GM21447 (cell line): ENCODE data around the gene ACAP1.
"Not testable (repeated sequence)": the region's sequence is repeated elsewhere in the genome, so short reads cannot be mapped to it uniquely, and the experiment has no call there.

Experiments
- ATAC-seq: cut with Tn5 transposase; IDR thresholded peaks from one replicate; pipeline ENCODE4 v1.9.1; 2021; ENCODE audit not compliant: unreplicated experiment

Gene ACAP1

GRCh38 chr17:7352910-7353635, 16.7 kb downstream of the ACAP1 start:
- no peak for ATAC-seq

- ATAC-seq = no peak
Observed at GRCh38 chr17:7354262-7354843, 18.0 kb downstream of the ACAP1 start.

- no peak for ATAC-seq
Observed at GRCh38 chr17:7355053-7355452, 18.7 kb downstream of the ACAP1 start, which contains the start of gene TMEM95. TSS of gene TMEM95 (plus strand) at chr17:7355156. CDS start at chr17:7355205, 49 bp downstream.

DNA sequence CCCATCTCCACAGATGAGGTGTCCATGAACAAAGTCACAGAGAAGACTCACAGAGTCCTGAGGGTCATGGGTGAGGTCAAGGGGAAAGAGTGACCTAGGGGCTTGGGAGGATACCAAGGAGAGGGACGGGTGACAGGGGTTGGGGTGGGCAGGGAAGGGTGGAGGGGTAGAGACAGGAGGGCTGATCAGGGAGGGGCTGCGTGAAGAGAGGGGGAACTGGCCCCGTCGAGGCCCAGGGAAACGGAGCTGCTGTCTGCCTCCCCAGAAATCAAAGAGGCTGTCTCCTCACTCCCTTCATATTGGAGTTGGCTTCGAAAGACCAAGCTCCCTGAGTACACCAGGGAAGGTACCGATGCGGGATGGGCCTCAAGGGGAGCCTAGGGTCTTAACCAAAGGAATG, 19.2 kb downstream of the ACAP1 start:
- no peak for ATAC-seq

- no peak for ATAC-seq
Observed at GRCh38 chr17:7356072-7356549, 19.8 kb downstream of the ACAP1 start.

GRCh38 chr17:7356756-7357155, 20.4 kb downstream of the ACAP1 start:
- no peak for ATAC-seq

GRCh38 chr17:7357381-7357780, 21.1 kb downstream of the ACAP1 start:
- ATAC-seq = no peak

DNA sequence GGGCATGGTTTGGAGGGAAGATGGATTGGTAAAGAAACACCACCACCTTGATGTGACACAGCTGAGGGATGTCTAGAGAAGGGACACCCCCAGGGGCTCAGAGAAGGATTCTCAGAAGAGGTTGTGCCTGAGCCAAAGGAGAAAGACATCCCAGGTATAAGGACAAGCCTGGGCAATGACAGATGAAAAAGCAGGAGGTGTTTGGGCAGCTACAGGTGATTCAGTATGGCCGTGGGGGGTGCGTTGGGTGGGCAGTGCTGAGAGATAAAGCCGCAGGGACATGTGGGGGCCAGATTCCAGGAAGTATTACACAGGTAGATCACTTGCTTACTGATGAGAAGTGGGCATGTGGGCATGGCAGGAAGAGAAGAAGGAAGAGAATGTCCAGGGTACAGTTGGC, 25.6 kb downstream of the ACAP1 start:
- no peak for ATAC-seq

GRCh38 chr17:7363311-7363710, 27.0 kb downstream of the ACAP1 start:
- no peak for ATAC-seq

DNA sequence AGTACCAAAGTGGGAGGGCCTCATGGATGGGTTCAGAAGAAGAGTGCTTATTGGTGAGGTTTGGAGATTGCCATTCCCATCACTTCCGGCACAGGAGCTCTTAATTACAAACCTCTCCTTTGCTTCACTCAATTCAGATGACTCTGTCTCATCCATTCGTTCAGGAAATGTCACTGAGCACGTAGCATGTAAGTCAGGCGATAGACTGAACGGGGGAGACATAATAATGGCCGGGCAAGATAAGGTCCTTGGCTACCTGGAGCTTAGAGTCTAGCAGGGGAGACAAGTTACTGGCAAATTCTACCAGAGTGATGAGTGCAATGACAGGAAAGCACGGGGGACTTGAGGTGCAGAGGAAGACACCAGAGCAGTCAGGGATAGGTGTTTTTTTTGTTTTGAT, 29.6 kb downstream of the ACAP1 start:
- not testable (repeated sequence) for ATAC-seq

DNA sequence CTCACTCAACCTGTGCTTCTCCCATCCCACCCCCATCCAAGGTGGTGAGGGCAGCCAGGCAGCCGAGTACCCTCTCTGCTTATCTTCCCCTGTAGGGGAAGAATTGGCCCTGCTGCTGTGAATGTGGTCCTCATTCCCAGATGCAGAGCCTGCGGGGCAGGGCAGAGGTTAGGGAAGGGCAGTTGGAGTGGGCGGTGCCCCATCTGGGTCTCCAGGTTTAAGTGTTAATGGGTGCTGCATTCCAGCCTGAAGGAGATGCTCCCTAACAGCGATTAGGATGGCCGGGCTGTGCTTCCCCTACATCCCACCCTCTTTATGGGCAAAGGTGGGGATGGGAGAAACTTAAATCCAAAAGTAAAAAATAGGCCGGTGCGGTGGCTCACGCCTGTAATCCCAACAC, 30.8 kb downstream of the ACAP1 start:
- no peak for ATAC-seq

DNA sequence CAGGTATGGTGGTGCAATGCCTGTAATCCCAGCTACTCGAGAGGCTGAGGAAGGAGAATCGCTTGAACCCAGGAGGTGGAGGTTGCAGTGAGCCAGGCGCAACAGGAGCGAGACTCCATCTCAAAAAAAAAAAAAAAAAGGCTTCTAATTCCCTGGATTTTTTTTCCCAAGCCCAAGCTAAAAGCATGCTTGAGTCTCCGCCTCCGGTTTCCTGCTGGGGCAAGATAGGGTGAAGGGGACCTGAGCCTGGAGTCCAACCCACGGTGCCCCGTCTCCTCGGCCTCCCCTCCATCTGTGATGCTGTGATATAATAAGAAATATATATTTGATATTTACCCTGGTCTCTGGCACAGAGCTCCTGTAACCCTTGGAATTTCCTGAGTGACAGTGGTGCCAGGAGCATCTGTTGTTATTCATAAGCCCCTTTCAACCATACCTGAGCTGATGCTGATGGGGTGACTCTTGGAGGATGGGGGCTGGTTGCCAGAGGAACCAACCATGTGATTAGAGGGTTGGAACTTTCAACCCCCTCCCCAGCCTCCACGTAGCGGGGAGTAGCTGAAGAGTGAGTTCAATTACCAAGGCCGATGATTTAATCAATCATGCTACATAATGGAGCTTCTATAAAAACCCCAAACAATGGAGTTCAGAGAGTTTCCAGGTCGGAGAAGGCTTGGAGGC, 31.7 kb downstream of the ACAP1 start:
- ATAC-seq = no peak

- ATAC-seq = not testable (repeated sequence)
Observed at GRCh38 chr17:7368599-7368994, 32.3 kb downstream of the ACAP1 start.

- ATAC-seq = no peak
Observed at GRCh38 chr17:7369825-7370224, 33.5 kb downstream of the ACAP1 start.

DNA sequence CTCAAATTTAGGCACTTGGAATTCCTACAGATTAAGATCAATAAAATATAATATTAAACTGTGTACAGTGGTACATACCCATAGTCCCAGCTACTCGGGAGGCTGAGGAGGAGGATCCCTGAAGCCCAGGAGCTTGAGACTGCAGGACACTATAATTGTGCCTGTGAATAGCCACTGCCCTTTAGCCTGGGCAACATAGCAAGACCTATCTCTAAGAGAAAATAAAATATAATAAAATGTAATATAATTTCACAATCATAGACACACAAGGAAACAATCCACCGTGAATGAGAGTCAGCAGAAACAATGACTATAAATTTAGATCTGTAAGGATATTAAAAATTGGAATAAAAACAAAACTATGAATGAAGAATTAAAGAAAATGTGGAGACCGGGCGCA, 34.5 kb downstream of the ACAP1 start:
- no peak for ATAC-seq

DNA sequence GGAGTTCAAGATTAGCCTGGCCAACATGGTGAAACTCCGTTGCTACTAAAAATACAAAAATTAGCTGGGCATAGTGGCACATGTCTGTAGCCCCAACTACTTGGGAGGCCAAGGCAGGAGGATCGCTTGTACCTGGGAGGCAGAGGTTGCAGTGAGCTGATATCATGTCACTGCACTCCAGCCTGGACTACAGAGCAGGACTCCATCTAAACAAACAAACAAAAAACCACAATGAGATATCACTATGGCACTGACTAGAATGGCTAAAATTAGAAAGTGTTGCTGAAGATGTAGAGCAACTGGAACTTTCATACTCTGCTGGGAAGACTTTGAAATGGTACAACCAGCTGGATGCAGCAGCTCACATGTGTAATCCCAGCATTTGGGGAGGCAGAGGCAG, 38.0 kb downstream of the ACAP1 start:
- ATAC-seq = no peak

DNA sequence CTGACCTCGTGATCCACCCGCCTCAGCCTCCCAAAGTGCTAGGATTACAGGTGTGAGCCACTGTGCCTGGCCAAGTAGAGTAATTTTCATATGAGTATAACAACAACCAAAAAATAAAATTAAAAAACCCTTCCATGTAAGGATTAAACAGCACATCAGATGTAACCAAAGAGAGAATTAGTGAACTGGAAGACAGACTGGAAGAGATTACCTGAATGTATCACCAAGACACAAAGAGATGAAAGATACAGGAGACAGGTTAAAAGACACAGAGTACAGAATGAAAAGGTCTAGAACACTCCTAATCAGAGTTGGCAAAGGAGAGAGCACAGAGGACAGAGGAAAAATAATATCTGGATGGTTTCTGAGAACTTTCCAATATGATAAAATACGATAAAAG, 42.8 kb downstream of the ACAP1 start:
- ATAC-seq = no peak

DNA sequence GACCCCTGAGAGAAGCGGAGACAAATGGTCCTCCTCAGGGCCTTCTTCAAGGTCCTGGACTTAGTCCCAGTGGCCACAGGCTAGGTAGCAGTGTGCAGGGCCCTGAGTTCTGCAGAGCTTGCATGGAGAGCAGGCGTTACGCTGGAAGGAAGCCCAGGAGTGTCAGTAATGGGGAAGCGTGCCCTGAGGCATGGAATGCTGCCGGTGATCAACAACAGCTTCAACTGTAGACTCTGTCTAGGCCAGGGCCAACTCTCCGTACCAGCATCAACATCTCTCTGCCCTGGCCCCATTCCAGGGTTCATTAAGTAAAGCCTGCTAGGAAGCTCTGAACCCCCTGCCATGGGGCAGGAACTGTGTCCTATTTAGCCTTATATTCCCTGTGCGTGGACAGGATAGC, 44.0 kb downstream of the ACAP1 start:
- no peak for ATAC-seq

DNA sequence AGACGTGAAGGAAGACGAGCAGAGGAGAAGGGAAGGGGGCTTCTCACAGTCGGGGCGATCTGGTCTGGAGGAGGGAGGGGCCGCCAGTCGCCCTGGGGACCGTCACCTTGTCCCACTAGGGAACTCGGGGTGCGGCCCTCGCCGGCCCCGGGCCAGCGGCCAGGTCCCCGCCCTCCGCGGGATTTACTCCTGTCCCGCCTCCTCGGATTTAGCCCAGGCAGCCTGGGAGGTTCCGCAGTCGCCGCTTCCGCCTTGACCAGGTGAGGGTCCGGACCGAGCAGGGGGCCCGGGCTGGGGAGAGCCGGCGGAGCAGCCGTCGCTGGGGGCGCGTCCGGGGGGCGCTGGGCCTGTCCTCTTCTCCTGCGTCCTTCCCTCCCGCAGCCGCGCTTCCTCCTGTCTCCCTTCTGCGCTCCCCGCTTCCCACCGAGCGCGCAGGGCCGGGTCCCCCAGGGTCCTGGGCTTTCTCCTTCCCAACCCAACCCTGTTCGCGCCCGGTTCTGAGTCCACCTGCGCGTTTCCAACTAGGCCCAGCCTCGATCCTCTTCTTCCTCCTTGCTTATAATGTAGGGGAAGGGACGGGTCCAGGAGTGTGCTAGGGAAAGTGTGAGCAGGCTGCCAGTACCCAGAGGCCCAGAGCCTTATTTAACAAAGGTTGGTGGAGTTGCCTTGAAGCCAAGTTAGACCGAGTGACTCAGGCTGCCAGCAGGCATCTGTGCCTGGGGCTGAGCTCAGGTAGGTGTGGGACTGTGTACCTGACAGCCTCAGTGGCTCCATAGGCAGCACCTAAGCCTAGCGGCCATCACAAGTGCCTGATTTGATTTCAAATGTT, 44.7 kb downstream of the ACAP1 start, which contains the start of gene TNK1:
TNK1 (plus strand) TSS at position 235 of the 829 bp plus-strand sequence. CDS start 1,838 bp downstream, outside the sequence.
- no peak for ATAC-seq

DNA sequence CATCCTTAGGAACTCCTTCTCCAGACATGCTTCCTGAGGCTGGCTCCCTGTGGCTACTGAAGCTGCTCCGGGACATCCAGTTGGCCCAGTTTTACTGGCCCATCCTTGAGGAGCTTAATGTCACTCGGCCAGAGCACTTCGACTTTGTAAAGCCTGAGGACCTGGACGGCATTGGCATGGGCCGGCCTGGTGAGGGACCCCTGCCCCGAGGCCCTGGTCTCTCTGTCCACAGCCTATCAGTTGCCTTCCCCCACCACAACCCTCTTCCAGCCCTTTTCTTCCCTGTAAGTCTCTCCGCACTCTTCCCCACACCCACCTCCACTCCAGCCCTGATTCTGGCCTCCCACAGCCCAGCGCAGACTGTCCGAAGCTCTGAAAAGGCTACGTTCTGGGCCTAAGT, 46.6 kb downstream of the ACAP1 start:
- no peak for ATAC-seq

GRCh38 chr17:7383371-7383741, 47.0 kb downstream of the ACAP1 start:
- ATAC-seq = no peak
